Retinal pigment epithelial cell (primary cell): Measurements from ENCODE around the gene GALNT12.

ENCODE experiments used
- DNase-seq: peaks from one replicate; pipeline ENCODE4 v3.0.0-alpha.2; 2010; ENCODE audit warnings: low read depth
- H3K4me3 ChIP-seq: 2 replicates; pipeline ENCODE4 v1.5.1; 2011; ENCODE audit warnings: mild to moderate bottlenecking, low read length, control low read depth, moderate library complexity
- TF ChIP-seq, protein P1 (sequence below): conservative IDR thresholded peaks from 2 replicates; pipeline ENCODE4 v1.5.1; 2011; ENCODE audit warnings: low read depth, low read length, control low read depth, inconsistent platforms

GALNT12 gene

DNA sequence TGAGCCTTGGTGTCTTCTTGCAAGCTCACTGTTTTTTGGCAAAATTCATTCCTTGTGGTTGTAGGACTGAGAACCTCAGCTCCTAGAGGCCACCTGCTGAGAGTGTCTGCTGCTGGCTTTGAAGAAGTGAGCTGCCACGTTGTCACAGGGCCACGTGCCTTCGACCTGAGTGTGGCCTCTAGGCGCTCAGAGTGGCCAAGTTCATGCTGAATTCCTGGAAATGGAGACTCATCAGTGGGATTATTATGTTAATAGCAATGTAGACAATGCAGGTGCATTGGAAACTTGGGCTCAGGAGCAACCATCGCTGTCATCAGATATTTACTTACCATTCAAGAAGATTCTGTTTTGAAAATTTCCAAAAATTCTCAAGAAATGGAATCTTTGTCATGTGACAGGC, 52.5 kb downstream of the GALNT12 start:
- DNase-seq: no peak
- H3K4me3 ChIP-seq: no peak overlapping the region
- TF ChIP-seq, protein P1, sequence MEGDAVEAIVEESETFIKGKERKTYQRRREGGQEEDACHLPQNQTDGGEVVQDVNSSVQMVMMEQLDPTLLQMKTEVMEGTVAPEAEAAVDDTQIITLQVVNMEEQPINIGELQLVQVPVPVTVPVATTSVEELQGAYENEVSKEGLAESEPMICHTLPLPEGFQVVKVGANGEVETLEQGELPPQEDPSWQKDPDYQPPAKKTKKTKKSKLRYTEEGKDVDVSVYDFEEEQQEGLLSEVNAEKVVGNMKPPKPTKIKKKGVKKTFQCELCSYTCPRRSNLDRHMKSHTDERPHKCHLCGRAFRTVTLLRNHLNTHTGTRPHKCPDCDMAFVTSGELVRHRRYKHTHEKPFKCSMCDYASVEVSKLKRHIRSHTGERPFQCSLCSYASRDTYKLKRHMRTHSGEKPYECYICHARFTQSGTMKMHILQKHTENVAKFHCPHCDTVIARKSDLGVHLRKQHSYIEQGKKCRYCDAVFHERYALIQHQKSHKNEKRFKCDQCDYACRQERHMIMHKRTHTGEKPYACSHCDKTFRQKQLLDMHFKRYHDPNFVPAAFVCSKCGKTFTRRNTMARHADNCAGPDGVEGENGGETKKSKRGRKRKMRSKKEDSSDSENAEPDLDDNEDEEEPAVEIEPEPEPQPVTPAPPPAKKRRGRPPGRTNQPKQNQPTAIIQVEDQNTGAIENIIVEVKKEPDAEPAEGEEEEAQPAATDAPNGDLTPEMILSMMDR: no peak

DNA sequence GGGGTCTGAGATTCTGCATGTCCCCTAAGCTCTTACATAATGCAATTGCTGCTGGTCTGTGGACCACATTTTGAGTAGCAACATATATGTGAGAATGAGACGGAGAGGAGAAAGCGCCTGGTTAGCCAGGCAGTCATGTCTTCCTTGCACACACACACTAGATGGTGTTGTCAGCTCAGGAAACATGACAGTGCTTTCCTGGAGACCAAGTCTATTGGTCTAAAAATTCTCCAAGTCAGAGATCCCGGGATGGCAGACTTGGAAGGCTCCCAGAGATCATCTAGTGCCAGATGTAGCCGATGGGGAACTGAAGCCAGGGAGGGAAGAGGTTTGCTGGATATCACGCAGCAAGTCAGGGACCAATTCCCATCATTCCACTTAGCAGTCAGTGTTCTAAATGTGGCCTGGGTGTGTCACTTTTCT, 53.4 kb downstream of the GALNT12 start:
- DNase-seq: peak; percentile 51
- H3K4me3 ChIP-seq: no peak overlapping the region
- TF ChIP-seq, protein P1: peak; percentile 56

DNA sequence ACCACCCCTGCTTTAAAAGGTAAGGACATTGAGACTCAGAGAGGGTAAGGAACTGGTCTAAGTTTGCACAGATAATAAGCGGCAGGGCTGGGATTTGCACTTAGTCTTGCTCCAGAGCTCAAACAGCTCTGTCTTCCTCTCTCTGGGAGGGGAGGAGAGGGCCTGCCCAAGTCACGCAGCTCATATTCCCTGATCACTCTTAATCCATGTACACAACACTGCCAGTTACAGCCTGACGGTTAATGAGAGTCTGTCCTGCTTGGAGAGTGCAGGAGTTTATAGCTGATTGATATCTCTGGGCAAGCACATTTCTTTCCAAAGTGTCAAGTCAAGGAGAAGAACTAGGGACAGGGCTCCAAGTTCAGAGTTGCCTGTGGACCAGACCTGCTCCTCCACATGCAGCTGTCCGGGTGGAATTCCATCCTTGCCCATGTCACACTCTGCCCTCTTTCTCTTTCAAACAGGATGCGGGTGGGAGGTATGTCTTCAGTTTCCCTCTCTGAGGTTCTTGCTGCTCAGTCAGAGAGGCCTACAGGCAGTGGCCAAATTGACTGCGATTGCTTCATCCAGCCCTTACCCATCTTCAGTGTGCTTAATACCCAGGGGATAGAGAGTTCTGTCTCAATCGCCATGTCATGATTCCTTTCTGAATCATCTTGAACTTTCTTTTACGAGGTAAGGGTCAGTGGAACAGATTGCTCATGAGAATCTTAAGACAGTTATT, 54.5 kb downstream of the GALNT12 start:
- TF ChIP-seq, protein P1: no peak
- no peak for DNase-seq
- H3K4me3 ChIP-seq: no peak overlapping the region

DNA sequence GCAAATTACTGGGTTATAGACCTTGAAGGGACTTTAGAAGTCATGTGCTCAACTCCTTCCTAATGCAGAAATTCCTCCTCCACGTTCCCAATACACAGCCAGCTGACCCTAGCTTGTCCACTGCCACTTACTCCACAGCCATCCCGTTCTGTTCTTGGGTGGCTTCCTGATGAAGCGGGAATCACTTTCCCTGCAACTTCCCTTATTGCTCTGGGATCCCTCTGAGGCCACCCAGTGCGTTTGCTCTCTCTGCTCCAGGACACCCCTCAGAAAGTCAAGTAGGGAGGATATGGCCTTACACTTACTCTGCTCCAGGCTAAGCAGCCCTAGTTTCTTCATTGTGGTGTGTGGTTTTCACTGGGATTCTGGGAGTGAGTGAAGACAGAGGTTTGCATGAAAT, 55.5 kb downstream of the GALNT12 start:
- H3K4me3 ChIP-seq: no peak overlapping the region
- DNase-seq: no peak
- TF ChIP-seq, protein P1: no peak

DNA sequence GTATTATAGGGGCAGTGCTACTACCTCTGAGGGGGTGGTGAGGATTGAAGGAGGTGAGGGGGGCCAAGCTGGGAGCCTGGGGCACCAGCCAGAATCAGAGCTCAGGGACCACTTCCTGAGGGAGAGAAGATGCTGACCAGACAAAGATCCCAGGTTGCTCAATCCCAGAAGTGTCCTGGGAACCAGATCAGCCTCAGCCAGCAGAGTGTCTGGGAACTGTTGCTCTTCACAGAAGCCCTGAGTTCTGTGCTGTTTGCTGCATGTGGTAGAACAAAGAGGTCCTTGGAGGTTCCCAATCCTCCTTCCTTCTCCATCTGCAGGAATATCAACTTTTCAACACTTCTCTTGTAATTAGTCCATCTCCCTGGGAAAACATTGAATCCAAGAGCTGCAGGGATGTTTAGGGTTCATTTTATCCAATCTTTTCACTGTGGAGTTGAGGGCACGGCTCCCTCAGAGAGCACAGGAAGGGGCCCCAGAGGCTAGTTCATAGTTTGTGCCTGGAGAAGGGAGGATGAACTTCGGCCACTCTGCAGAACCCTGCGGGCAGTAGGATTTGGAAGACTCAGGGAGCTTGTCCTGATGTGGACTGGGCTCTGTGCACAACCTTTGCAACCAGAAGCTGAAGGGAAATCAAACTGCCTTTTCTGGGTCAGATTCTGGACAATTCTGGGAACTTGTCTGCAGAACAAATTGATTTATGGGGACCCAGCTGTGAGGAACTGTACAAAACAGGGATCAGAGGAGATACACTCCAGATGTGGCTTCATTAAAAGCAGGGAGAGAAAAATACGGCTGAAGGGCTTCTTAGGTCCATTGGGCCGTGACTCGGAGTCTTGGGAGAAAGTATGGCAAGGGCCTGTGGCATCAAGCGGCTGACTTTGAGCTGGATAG, 57.1 kb downstream of the GALNT12 start:
- no peak overlapping the region for H3K4me3 ChIP-seq
- DNase-seq: no peak
- TF ChIP-seq, protein P1: no peak

DNA sequence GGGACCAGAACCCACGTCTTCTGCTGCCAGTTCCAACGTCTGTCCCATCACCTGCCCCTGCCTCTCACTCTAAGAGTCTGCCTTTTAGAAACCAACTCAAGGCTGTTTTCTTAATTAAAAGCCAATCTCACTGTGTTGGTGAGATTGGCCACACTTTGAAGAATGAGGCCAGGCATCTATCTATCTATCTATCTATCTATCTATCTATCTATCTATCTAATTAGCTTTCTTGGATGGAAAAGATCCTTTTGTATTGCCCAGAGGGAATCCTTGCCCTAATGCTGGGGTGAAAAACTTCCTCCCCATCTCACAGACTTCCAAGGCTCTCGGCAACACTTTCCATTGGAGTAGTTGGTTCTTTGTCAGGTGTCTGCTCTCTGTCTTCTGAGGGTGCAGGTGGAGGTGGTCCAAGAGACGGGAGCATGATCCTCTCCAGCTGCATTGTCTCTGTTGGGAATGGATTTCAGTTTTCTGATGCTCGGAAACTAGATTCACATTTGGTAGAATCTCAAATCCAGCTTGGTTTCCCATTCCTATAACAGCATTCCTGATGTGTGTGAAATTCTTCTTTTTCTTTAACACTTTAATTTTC, 57.9 kb downstream of the GALNT12 start:
- H3K4me3 ChIP-seq: no peak overlapping the region
- TF ChIP-seq, protein P1: no peak
- DNase-seq: no peak
